OCI-M2 (cell line): Measurements from ENCODE around the gene HOXA2.

Source experiments
- DNase-seq: peaks from one replicate; lab custom pipeline; 2025; ENCODE audit not compliant: unreplicated experiment; lab: John Stamatoyannopoulos, UW

The HOXA2 gene

GRCh38 chr7:27100694-27101170 is 1.8 kb downstream of the HOXA2 start:
- no peak for DNase-seq

- DNase-seq = no peak
Measured at GRCh38 chr7:27099453-27100370, 2.8 kb downstream of the HOXA2 start.

GRCh38 chr7:27098578-27099451 is 3.7 kb downstream of the HOXA2 start:
- DNase-seq = no peak

GRCh38 chr7:27097686-27098577 is 4.6 kb downstream of the HOXA2 start:
- DNase-seq = no peak

- peak; percentile 7 for DNase-seq
Measured at GRCh38 chr7:27096768-27097514, 5.5 kb downstream of the HOXA2 start.

GRCh38 chr7:27095897-27096767 is 6.4 kb downstream of the HOXA2 start, which contains the start of gene HOXA1:
Gene HOXA1 (minus strand): TSS chr7:27096000. CDS start chr7:27095912, 88 bp downstream.
- peak; percentile 21 for DNase-seq

- DNase-seq = no peak
Measured at GRCh38 chr7:27095050-27095896, 7.2 kb downstream of the HOXA2 start.

GRCh38 chr7:27094304-27095049 is 8.0 kb downstream of the HOXA2 start:
- DNase-seq = no peak

GRCh38 chr7:27093184-27093895 is 9.1 kb downstream of the HOXA2 start:
- no peak for DNase-seq

- no peak for DNase-seq
Measured at GRCh38 chr7:27092819-27093110, 9.7 kb downstream of the HOXA2 start.

- DNase-seq = no peak
Measured at GRCh38 chr7:27091941-27092818, 10.3 kb downstream of the HOXA2 start.

GRCh38 chr7:27091105-27091504 is 11.4 kb downstream of the HOXA2 start:
- DNase-seq = no peak

- DNase-seq = no peak
Measured at GRCh38 chr7:27088002-27088922, 14.2 kb downstream of the HOXA2 start.

GRCh38 chr7:27083646-27084045 is 18.8 kb downstream of the HOXA2 start:
- DNase-seq = no peak

- no peak for DNase-seq
Measured at GRCh38 chr7:27082171-27082570, 20.3 kb downstream of the HOXA2 start.
